HCT116 (cell line): ENCODE results near the gene KRTAP25-1. TPM values are rescaled to one million over a fixed set of nuclear protein-coding genes. Genes with fewer than 3 reads are reported as not detected.

Experiments
- ATAC-seq: fragments of 200-7000 bp; cut with Tn5 transposase; 2 replicates; pipeline ENCODE4 v1.9.1; 2020; ENCODE audit warnings: mild to moderate bottlenecking, moderate library complexity
- BruUV-seq: library from RNA; stranded (reverse); fragments of 400-500 nt; replicated peaks from 2 replicates; lab custom pipeline; 2021; lab: Mats Ljungman, UMichigan
- CTCF ChIA-PET: fragments of 300-600 bp; sonication (Branson Sonifier 250); formaldehyde crosslinking; loops from one replicate; lab custom pipeline; 2021; ENCODE audit warnings: antibody characterized with exemption; lab: Charles Lee
- POLR2A ChIA-PET: fragments of 300-600, 350-600 bp; sonication (Branson Sonifier 250); formaldehyde crosslinking; loops from one replicate; lab custom pipeline; 2021; ENCODE audit warnings: antibody characterized with exemption; lab: Charles Lee
- RAD21 ChIA-PET, 2 experiments: fragments of 300-600 bp; sonication (Branson Sonifier 250); formaldehyde crosslinking; loops; one replicate each; lab custom pipeline; 2023; ENCODE audit warnings: low total read pairs in 2 of 2; ENCODE audit not compliant: uncharacterized antibody in 2 of 2, unreplicated experiment in 2 of 2, low non-redundant PET in 1 of 2; lab: Charles Lee
- DNase-seq: peaks from one replicate; pipeline ENCODE4 v3.0.0-alpha.2; 2010; ENCODE audit warnings: low read depth, low spot score
- H2AFZ ChIP-seq: fragments of 200-600 bp; shearing (Covaris generic), sonication (generic); 2 replicates; pipeline ENCODE4 v1.6.1; 2017; ENCODE audit warnings: low read depth, mixed run types, mixed read lengths, antibody characterized with exemption, low read length; ENCODE audit not compliant: poor library complexity, severe bottlenecking
- H3K27ac ChIP-seq: 2 replicates; pipeline ENCODE4 v1.5.1; 2012; ENCODE audit warnings: low read depth, low read length
- H3K27me3 ChIP-seq: fragments of 200-600 bp; sonication (generic); 2 replicates; pipeline ENCODE4 v1.6.1; 2016; ENCODE audit warnings: mixed run types, low read length, mixed read lengths; ENCODE audit not compliant: insufficient read depth
- H3K36me3 ChIP-seq, 2 experiments: fragments of 200-500 bp in 1 of 2; fragments of 200-600 bp in 1 of 2; sonication (Bioruptor generic) in 1 of 2; sonication (generic) in 1 of 2; 2 replicates each; pipeline versions ENCODE4 v1.5.1 to v1.6.1; 2014 to 2016; ENCODE audit warnings: low read length in 2 of 2, inconsistent platforms in 1 of 2, mixed read lengths in 1 of 2, mixed run types in 1 of 2; ENCODE audit not compliant: insufficient read depth in 2 of 2, control insufficient read depth in 1 of 2
- H3K4me1 ChIP-seq, 2 experiments: fragments of 200-600 bp in 1 of 2; sonication (generic) in 1 of 2; 2 replicates each; pipeline versions ENCODE4 v1.5.1 to v1.6.1; 2012 to 2017; ENCODE audit warnings: low read length in 2 of 2, inconsistent platforms in 1 of 2, mild to moderate bottlenecking in 1 of 2, mixed read lengths in 1 of 2, mixed run types in 1 of 2, moderate library complexity in 1 of 2; ENCODE audit not compliant: insufficient read depth in 2 of 2, control insufficient read depth in 1 of 2
- H3K4me2 ChIP-seq: fragments of 200-600 bp; sonication (generic); 2 replicates; pipeline ENCODE4 v1.6.1; 2017; ENCODE audit warnings: mixed run types, low read length, mixed read lengths
- H3K4me3 ChIP-seq, 2 experiments: fragments of 200-600 bp in 1 of 2; sonication (generic) in 1 of 2; replicated peaks in 1 of 2; 2 replicates each; pipeline ENCODE4 v1.5.1; 2011 to 2016; ENCODE audit warnings: low read length in 2 of 2, control low read depth in 1 of 2, low read depth in 1 of 2, mild to moderate bottlenecking in 1 of 2, mixed read lengths in 1 of 2, mixed run types in 1 of 2
- H3K79me2 ChIP-seq: fragments of 200-600 bp; sonication (generic); 2 replicates; pipeline ENCODE4 v1.6.1; 2017; ENCODE audit warnings: mild to moderate bottlenecking, mixed run types, low read length, moderate library complexity, mixed read lengths; ENCODE audit not compliant: insufficient read depth
- H3K9ac ChIP-seq: fragments of 200-600 bp; sonication (generic); 2 replicates; pipeline ENCODE4 v1.6.1; 2016; ENCODE audit warnings: low read length, mixed read lengths
- H3K9me2 ChIP-seq: fragments of 200-600 bp; sonication (generic), shearing (Covaris generic); 2 replicates; pipeline ENCODE4 v1.6.1; 2017; ENCODE audit warnings: mixed run types, mild to moderate bottlenecking, moderate library complexity; ENCODE audit not compliant: insufficient read depth
- H3K9me3 ChIP-seq, 2 experiments: fragments of 200-500 bp in 1 of 2; fragments of 200-600 bp in 1 of 2; sonication (Bioruptor generic) in 1 of 2; sonication (generic) in 1 of 2; 2 replicates each; pipeline ENCODE4 v1.6.1; 2014 to 2017; ENCODE audit warnings: low read length in 2 of 2, mixed read lengths in 2 of 2, inconsistent platforms in 1 of 2, low read depth in 1 of 2, mild to moderate bottlenecking in 1 of 2, mixed run types in 1 of 2, moderate library complexity in 1 of 2; ENCODE audit not compliant: control insufficient read depth in 1 of 2, insufficient read depth in 1 of 2
- H4K20me1 ChIP-seq: fragments of 200-600 bp; sonication (generic), shearing (Covaris generic); 2 replicates; pipeline ENCODE4 v1.6.1; 2017; ENCODE audit warnings: mixed run types, mild to moderate bottlenecking, moderate library complexity; ENCODE audit not compliant: insufficient read depth
- CEBPB ChIP-seq: IDR thresholded peaks from 2 replicates; pipeline ENCODE4 v1.6.1; 2012; ENCODE audit warnings: low read depth
- ELF1 ChIP-seq: IDR thresholded peaks from 2 replicates; pipeline ENCODE4 v1.6.1; 2012; ENCODE audit warnings: low read depth, borderline replicate concordance
- EZH2 ChIP-seq: fragments of 200-600 bp; sonication (generic); IDR thresholded peaks from 2 replicates; pipeline ENCODE4 v1.6.1; 2017; ENCODE audit warnings: antibody characterized with exemption, mixed run types
- EZH2phosphoT487 ChIP-seq: fragments of 200-600 bp; IDR thresholded peaks from 2 replicates; pipeline ENCODE4 v1.6.1; 2018; ENCODE audit warnings: antibody characterized with exemption, borderline replicate concordance
- FOSL1 ChIP-seq: IDR thresholded peaks from 2 replicates; pipeline ENCODE4 v1.6.1; 2012; ENCODE audit warnings: low read depth
- JUND ChIP-seq: IDR thresholded peaks from 2 replicates; pipeline ENCODE4 v1.6.1; 2012
- POLR2A ChIP-seq: IDR thresholded peaks from 2 replicates; pipeline ENCODE4 v1.7.0; 2011; ENCODE audit warnings: borderline replicate concordance; ENCODE audit not compliant: insufficient read depth, insufficient read length; ENCODE audit errors: extremely low read depth
- POLR2AphosphoS5 ChIP-seq: IDR thresholded peaks from 2 replicates; pipeline ENCODE4 v1.6.1; 2011; ENCODE audit warnings: mild to moderate bottlenecking, low read depth, low read length, moderate library complexity
- SIN3A ChIP-seq: IDR thresholded peaks from 2 replicates; pipeline ENCODE4 v1.6.1; 2012; ENCODE audit warnings: low read depth
- SP1 ChIP-seq: IDR thresholded peaks from 2 replicates; pipeline ENCODE4 v1.6.1; 2012; ENCODE audit warnings: low read depth
- YY1 ChIP-seq: IDR thresholded peaks from 2 replicates; pipeline ENCODE4 v1.6.1; 2011; ENCODE audit warnings: low read length, low read depth, moderate library complexity, mild to moderate bottlenecking; ENCODE audit not compliant: insufficient replicate concordance; ENCODE audit errors: extremely low read depth
- ZFX ChIP-seq: fragments of 450-650 bp; IDR thresholded peaks from 2 replicates; pipeline ENCODE4 v1.6.1; 2017
- intact Hi-C: fragments of 100-400 bp; cut with micrococcal nuclease; formaldehyde crosslinking; loops from 2 replicates; pipeline ENCODE4 v1.10.0; 2022
- total RNA-seq: library from RNA; stranded (reverse); gene quantifications from one replicate; pipeline ENCODE4 v1.2.1, GENCODE V29; 2021; ENCODE audit not compliant: unreplicated experiment
- TF ChIP-seq, protein P1 (sequence below): IDR thresholded peaks from 2 replicates; pipeline ENCODE4 v1.6.1; 2012
- TF ChIP-seq, protein P2 (sequence below): IDR thresholded peaks from 2 replicates; pipeline ENCODE4 v1.6.1; 2011; ENCODE audit warnings: mild to moderate bottlenecking, low read length, moderate library complexity; ENCODE audit not compliant: insufficient replicate concordance; ENCODE audit errors: extremely low read depth
- TF ChIP-seq, protein P3 (sequence below), 3 experiments: fragments of 200-600 bp in 1 of 3; sonication (generic) in 1 of 3; IDR thresholded peaks in 2 of 3; conservative IDR thresholded peaks in 1 of 3; 2 replicates each; pipeline ENCODE4 v1.5.1; 2012 to 2017; ENCODE audit warnings: low read depth in 2 of 3, low read length in 2 of 3, antibody characterized with exemption in 1 of 3, borderline replicate concordance in 1 of 3, control low read depth in 1 of 3, mild to moderate bottlenecking in 1 of 3, mixed read lengths in 1 of 3, mixed run types in 1 of 3, moderate library complexity in 1 of 3; ENCODE audit not compliant: insufficient read depth in 1 of 3
- TF ChIP-seq, protein P4 (sequence below): IDR thresholded peaks from 2 replicates; pipeline ENCODE4 v1.6.1; 2012

Gene KRTAP25-1
- total RNA-seq, 1 experiment from 2014 or later = not detected

DNA sequence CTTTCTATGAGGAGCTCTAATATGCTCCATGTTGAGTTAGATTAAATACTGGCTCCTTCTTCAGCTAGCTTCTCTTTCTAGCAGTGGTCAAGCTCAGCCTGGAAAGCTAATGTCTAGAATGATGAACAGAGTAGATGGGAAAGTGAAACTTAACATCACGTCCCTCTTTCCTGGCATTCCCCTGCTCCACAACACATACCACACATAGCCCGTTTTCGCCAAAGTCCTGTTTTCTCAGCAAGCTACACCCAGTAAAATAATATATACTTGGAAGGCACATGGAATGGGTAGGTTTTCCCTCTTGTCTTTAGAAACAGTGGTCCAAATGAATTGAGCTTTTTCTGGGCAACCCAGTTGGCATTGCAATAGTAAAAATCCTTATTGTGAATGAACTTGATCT, 44.4 kb upstream of the KRTAP25-1 start:
- no TSS peak for BruUV-seq
- H3K4me3 ChIP-seq = no peak overlapping the region
- H3K79me2 ChIP-seq = no peaks in the 10 kb centered on the region
- RAD21 ChIA-PET = no interaction called here
- no peak overlapping the region for H3K9ac ChIP-seq
- DNase-seq = no peak
- TF ChIP-seq FOSL1 (no peak), SIN3A (no peak), ELF1 (no peak), CEBPB (no peak), POLR2A (no peak), EZH2phosphoT487 (no peak), ZFX (no peak), POLR2AphosphoS5 (no peak), YY1 (no peak), JUND (no peak), EZH2 (no peak), SP1 (no peak)
- TF ChIP-seq, protein P1, sequence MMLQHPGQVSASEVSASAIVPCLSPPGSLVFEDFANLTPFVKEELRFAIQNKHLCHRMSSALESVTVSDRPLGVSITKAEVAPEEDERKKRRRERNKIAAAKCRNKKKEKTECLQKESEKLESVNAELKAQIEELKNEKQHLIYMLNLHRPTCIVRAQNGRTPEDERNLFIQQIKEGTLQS = no peak
- TF ChIP-seq, protein P2, sequence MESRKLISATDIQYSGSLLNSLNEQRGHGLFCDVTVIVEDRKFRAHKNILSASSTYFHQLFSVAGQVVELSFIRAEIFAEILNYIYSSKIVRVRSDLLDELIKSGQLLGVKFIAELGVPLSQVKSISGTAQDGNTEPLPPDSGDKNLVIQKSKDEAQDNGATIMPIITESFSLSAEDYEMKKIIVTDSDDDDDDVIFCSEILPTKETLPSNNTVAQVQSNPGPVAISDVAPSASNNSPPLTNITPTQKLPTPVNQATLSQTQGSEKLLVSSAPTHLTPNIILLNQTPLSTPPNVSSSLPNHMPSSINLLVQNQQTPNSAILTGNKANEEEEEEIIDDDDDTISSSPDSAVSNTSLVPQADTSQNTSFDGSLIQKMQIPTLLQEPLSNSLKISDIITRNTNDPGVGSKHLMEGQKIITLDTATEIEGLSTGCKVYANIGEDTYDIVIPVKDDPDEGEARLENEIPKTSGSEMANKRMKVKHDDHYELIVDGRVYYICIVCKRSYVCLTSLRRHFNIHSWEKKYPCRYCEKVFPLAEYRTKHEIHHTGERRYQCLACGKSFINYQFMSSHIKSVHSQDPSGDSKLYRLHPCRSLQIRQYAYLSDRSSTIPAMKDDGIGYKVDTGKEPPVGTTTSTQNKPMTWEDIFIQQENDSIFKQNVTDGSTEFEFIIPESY = no peak
- TF ChIP-seq, protein P3, sequence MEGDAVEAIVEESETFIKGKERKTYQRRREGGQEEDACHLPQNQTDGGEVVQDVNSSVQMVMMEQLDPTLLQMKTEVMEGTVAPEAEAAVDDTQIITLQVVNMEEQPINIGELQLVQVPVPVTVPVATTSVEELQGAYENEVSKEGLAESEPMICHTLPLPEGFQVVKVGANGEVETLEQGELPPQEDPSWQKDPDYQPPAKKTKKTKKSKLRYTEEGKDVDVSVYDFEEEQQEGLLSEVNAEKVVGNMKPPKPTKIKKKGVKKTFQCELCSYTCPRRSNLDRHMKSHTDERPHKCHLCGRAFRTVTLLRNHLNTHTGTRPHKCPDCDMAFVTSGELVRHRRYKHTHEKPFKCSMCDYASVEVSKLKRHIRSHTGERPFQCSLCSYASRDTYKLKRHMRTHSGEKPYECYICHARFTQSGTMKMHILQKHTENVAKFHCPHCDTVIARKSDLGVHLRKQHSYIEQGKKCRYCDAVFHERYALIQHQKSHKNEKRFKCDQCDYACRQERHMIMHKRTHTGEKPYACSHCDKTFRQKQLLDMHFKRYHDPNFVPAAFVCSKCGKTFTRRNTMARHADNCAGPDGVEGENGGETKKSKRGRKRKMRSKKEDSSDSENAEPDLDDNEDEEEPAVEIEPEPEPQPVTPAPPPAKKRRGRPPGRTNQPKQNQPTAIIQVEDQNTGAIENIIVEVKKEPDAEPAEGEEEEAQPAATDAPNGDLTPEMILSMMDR (IDR thresholded peaks at IDR 0.05 in 2 of 3, conservative IDR thresholded peaks at IDR 0.05 in 1 of 3; ENCODE audit: borderline replicate concordance in 1 of 3, insufficient read depth in 1 of 3, low read depth in 2 of 3, low read length in 2 of 3) = no peak
- TF ChIP-seq, protein P4, sequence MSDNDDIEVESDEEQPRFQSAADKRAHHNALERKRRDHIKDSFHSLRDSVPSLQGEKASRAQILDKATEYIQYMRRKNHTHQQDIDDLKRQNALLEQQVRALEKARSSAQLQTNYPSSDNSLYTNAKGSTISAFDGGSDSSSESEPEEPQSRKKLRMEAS = no peak
- intact Hi-C loops = no loop called here
- POLR2A ChIA-PET = no interaction called here
- ATAC-seq = no peak
- H3K27ac ChIP-seq = no peak overlapping the region
- no peak overlapping the region for H3K4me2 ChIP-seq
- H3K27me3 ChIP-seq = no peaks in the 10 kb centered on the region
- H3K4me1 ChIP-seq = no peaks in the 10 kb centered on the region
- H2AFZ ChIP-seq = no peak overlapping the region
- no peaks in the 10 kb centered on the region for H3K36me3 ChIP-seq
- H3K9me2 ChIP-seq = no peaks in the 10 kb centered on the region
- H4K20me1 ChIP-seq = no peaks in the 10 kb centered on the region
- CTCF ChIA-PET = no interaction called here
- peaks cover 8 to 9% of the 10 kb centered on the region in 2 experiments; a peak in 2 of 4 replicates for H3K9me3 ChIP-seq
